ENCODE data around the gene RAB18. TPM values are rescaled to one million over a fixed set of nuclear protein-coding genes. Genes with fewer than 3 reads are reported as not detected.

The RAB18 gene
- total RNA-seq (56.5 and 60.5 TPM in 2 replicates), polyA plus RNA-seq (8.4 and 14.3 TPM in 2 replicates), polyA minus RNA-seq (11.5 and 19.4 TPM in 2 replicates)
- 50.0 TPM for total RNA-seq (2013)

- peak within 1 kb of the TSS; percentile 83 for H3K9ac ChIP-seq (ENCODE audit: low read length)
- peak; percentile 98 for DNase-seq
- H3K9me3 ChIP-seq (ENCODE audit: control extremely low read depth in 1 of 3, control insufficient read depth in 2 of 3, insufficient read depth in 1 of 3, low read length in 2 of 3), result no peaks in the 10 kb centered on the region
- peak within 1 kb of the TSS; percentile 64 for H3K4me2 ChIP-seq (replicated peaks; ENCODE audit: low read depth, low read length, poor library complexity, severe bottlenecking)
- H3K9me3 Mint-ChIP-seq (ENCODE audit: insufficient read depth), result no peaks in the 10 kb centered on the region
- H3K4me1 ChIP-seq (ENCODE audit: control insufficient read depth in 2 of 2, insufficient read depth in 2 of 2, low read length in 2 of 2), result peaks cover 13 to 18% of the 10 kb centered on the region in 2 donors
- peak; percentile 95 for ATAC-seq (ENCODE audit: low read depth)
- peak within 1 kb of the TSS; percentile 100 for H3K4me3 Mint-ChIP-seq
- WGBS (ENCODE audit: insufficient coverage), result under 1% methylated on average over 68 of the region's 71 CpGs
- H3K4me1 Mint-ChIP-seq, result peaks cover 41% of the 10 kb centered on the region
- intact Hi-C loops (cut with micrococcal nuclease), result loop anchor here (1.0 to 10.0 kb wide), 6 partner anchors 139 to 1029 kb away; partner anchors contain the start of genes ANKRD26, MPP7 and WAC
- peaks cover 25% of the 10 kb centered on the region for H4K20me1 ChIP-seq (ENCODE audit: control insufficient read depth, insufficient read depth, low read length, poor library complexity, severe bottlenecking)
- peaks cover 49% of the 10 kb centered on the region for H3K79me2 ChIP-seq (ENCODE audit: control insufficient read depth, insufficient read depth, low read length)
- peak within 1 kb of the TSS; percentile 68 to 91 (median 86) for H3K4me3 ChIP-seq (ENCODE audit: control extremely low read depth in 1 of 5, extremely low read depth in 1 of 5, insufficient read depth in 1 of 5, low read depth in 2 of 5, low read length in 4 of 5)
- peak within 1 kb of the TSS; percentile 77 for H2AFZ ChIP-seq (ENCODE audit: insufficient read depth, low read depth, low read length, poor library complexity, severe bottlenecking)
- ChIA-PET CTCF (interaction anchor here (1.1 to 1.4 kb wide), 4 partner anchors 13 to 798 kb away, joined by 3 to 5 read pairs (median 4); partner anchors contain the start of genes MASTL, MPP7 and YME1L1), POLR2A (interaction anchor here (1.0 to 1.3 kb wide), 3 partner anchors 262 to 1028 kb away, joined by 3 to 8 read pairs (median 7); partner anchors contain the start of genes MASTL and YME1L1)
- H3K27ac ChIP-seq (ENCODE audit: low read length in 2 of 2), result peak within 1 kb of the TSS; percentile 87 to 88
- peak within 1 kb of the TSS; percentile 100 for H3K27ac Mint-ChIP-seq
- TF ChIP-seq CTCF (IDR thresholded peaks at IDR 0.05) (no peak), EZH2 (IDR thresholded peaks at IDR 0.05; ENCODE audit: borderline replicate concordance, insufficient read depth, low read depth, low read length, poor library complexity, severe bottlenecking) (no peak)
- H3K36me3 ChIP-seq (replicated peaks in 1 of 2; ENCODE audit: control extremely low read depth in 1 of 2, control insufficient read depth in 1 of 2, extremely low read depth in 1 of 2, insufficient read depth in 2 of 2, low read length in 1 of 2), result no peaks in the 10 kb centered on the region
- peaks cover 4% of the 10 kb centered on the region for H3K27me3 Mint-ChIP-seq
- peaks cover 0 to 15% (median 2%) of the 10 kb centered on the region in 4 experiments for H3K27me3 ChIP-seq (replicated peaks in 1 of 4; ENCODE audit: control extremely low read depth in 1 of 4, control insufficient read depth in 3 of 4, insufficient read depth in 4 of 4, low read length in 3 of 4)
Measured at GRCh38 chr10:27504007-27504807, at the start of gene RAB18. Gene RAB18, plus strand, starts transcription at chr10:27504304. Its CDS starts 66 bp downstream, at chr10:27504370.

GRCh38 chr10:27454837-27455236 lies 49.3 kb upstream of the RAB18 start:
- DNase-seq (no peak), ATAC-seq (ENCODE audit: low read depth) (no peak)
- no CpG with 5 or more reads among the region's 3 CpGs for WGBS (ENCODE audit: insufficient coverage)
- no peaks in the 10 kb centered on the region for H4K20me1 ChIP-seq (ENCODE audit: control insufficient read depth, insufficient read depth, low read length, poor library complexity, severe bottlenecking)
- H3K9ac ChIP-seq (ENCODE audit: low read length), result no peak overlapping the region
- no peak for TF ChIP-seq CTCF (IDR thresholded peaks at IDR 0.05)
- no peak for TF ChIP-seq EZH2 (IDR thresholded peaks at IDR 0.05; ENCODE audit: borderline replicate concordance, insufficient read depth, low read depth, low read length, poor library complexity, severe bottlenecking)
- H3K79me2 ChIP-seq (ENCODE audit: control insufficient read depth, insufficient read depth, low read length), result no peaks in the 10 kb centered on the region
- no peaks in the 10 kb centered on the region for H3K4me1 ChIP-seq (ENCODE audit: control insufficient read depth in 2 of 2, insufficient read depth in 2 of 2, low read length in 2 of 2)
- no peak overlapping the region for H3K27ac Mint-ChIP-seq
- H3K4me1 Mint-ChIP-seq, result no peaks in the 10 kb centered on the region
- no peaks in the 10 kb centered on the region for H3K9me3 Mint-ChIP-seq (ENCODE audit: insufficient read depth)
- ChIA-PET CTCF (no interaction called here), POLR2A (no interaction called here)
- peaks cover 31% of the 10 kb centered on the region for H3K27me3 Mint-ChIP-seq
- H3K9me3 ChIP-seq (ENCODE audit: control extremely low read depth in 1 of 3, control insufficient read depth in 2 of 3, insufficient read depth in 1 of 3, low read length in 2 of 3), result no peaks in the 10 kb centered on the region
- no peaks in the 10 kb centered on the region for H3K27me3 ChIP-seq (replicated peaks in 1 of 4; ENCODE audit: control extremely low read depth in 1 of 4, control insufficient read depth in 3 of 4, insufficient read depth in 4 of 4, low read length in 3 of 4)
- H3K36me3 ChIP-seq (replicated peaks in 1 of 2; ENCODE audit: control extremely low read depth in 1 of 2, control insufficient read depth in 1 of 2, extremely low read depth in 1 of 2, insufficient read depth in 2 of 2, low read length in 1 of 2), result no peaks in the 10 kb centered on the region
- H3K4me2 ChIP-seq (replicated peaks; ENCODE audit: low read depth, low read length, poor library complexity, severe bottlenecking), result no peak overlapping the region
- H3K27ac ChIP-seq (ENCODE audit: low read length in 2 of 2), result no peak overlapping the region
- H3K4me3 Mint-ChIP-seq, result no peak overlapping the region
- intact Hi-C loops (cut with micrococcal nuclease), result no loop called here
- no peak overlapping the region for H3K4me3 ChIP-seq (ENCODE audit: control extremely low read depth in 1 of 5, extremely low read depth in 1 of 5, insufficient read depth in 1 of 5, low read depth in 2 of 5, low read length in 4 of 5)
- no peak overlapping the region for H2AFZ ChIP-seq (ENCODE audit: insufficient read depth, low read depth, low read length, poor library complexity, severe bottlenecking)

Data from B cell (primary cell).